Lung (tissue), 12 donors: ENCODE data around the gene EPHB1. TPM values are rescaled to one million over a fixed set of nuclear protein-coding genes. Genes with fewer than 3 reads are reported as not detected.
A peak's percentile ranks its signal among the peaks of the same experiment; 100 is the strongest.

ENCODE experiments used
- ATAC-seq: fragments of 200-7000 bp; cut with Tn5 transposase; one replicate; pipeline ENCODE4 v1.9.1; 2020; ENCODE audit warnings: moderate number of reproducible peaks; ENCODE audit not compliant: insufficient read depth, low FRiP score
- DNase-seq, 3 donors: peaks; one replicate each; pipeline ENCODE4 v3.0.0-alpha.2; 2013 to 2017
- H3K27ac ChIP-seq, 2 donors: one replicate each; pipeline ENCODE4 v1.5.1; 2013; ENCODE audit warnings: mild to moderate bottlenecking in 2 of 2, moderate library complexity in 2 of 2, control low read depth in 1 of 2, inconsistent platforms in 1 of 2, low read depth in 1 of 2, low read length in 1 of 2
- H3K27me3 ChIP-seq, 3 donors: one replicate each; pipeline ENCODE4 v1.5.1; 2013; ENCODE audit warnings: low read length in 2 of 3; ENCODE audit not compliant: control insufficient read depth in 3 of 3, insufficient read depth in 3 of 3
- H3K36me3 ChIP-seq, 4 donors: one replicate each; pipeline ENCODE4 v1.5.1; 2013; ENCODE audit warnings: low read length in 4 of 4, mild to moderate bottlenecking in 1 of 4, moderate library complexity in 1 of 4; ENCODE audit not compliant: control insufficient read depth in 4 of 4, insufficient read depth in 4 of 4
- H3K4me1 ChIP-seq, 5 donors: one replicate each; pipeline ENCODE4 v1.5.1; 2013; ENCODE audit warnings: low read length in 5 of 5, mild to moderate bottlenecking in 2 of 5, moderate library complexity in 1 of 5; ENCODE audit not compliant: control insufficient read depth in 5 of 5, insufficient read depth in 5 of 5
- H3K4me3 ChIP-seq: one replicate; pipeline ENCODE4 v1.5.1; 2013; ENCODE audit warnings: mild to moderate bottlenecking, control low read depth, moderate library complexity
- H3K9ac ChIP-seq, 2 donors: one replicate each; pipeline ENCODE4 v1.5.1; 2013; ENCODE audit warnings: low read length in 2 of 2, control low read depth in 1 of 2; ENCODE audit not compliant: insufficient read depth in 1 of 2
- H3K9me3 ChIP-seq, 4 donors: one replicate each; pipeline ENCODE4 v1.5.1; 2013; ENCODE audit warnings: low read length in 3 of 4, mild to moderate bottlenecking in 1 of 4, moderate library complexity in 1 of 4; ENCODE audit not compliant: control insufficient read depth in 4 of 4, insufficient read depth in 3 of 4
- CTCF ChIP-seq: IDR thresholded peaks from 2 replicates; pipeline ENCODE4 v1.5.1; 2012; ENCODE audit warnings: mild to moderate bottlenecking; ENCODE audit errors: control extremely low read depth, extremely low read depth
- WGBS, 2 donors: extraction: QIAGEN DNeasy Blood & Tissue Kit; methylation state at CpG; one replicate each; pipeline ENCODE4 v1.1.7; 2013; 5-methylcytosine and 5-hydroxymethylcytosine counted together
- polyA plus RNA-seq, 2 donors: library from polyadenylated mRNA; stranded (reverse); fragments of 200-250 nt; gene quantifications; one replicate each; pipeline ENCODE4 v1.2.1, GENCODE V29; 2013
- total RNA-seq, 2 donors: library from RNA; depleted of rRNA in 1 of 2; stranded (reverse); fragments of >200 nt in 1 of 2; gene quantifications; one replicate each; pipeline ENCODE4 v1.2.1, GENCODE V29; 2014 to 2021
- donor health status: control.
- donor health status: control.
- donor health status: Bipolar disorder and iron deficiency.
- donor health status: healthy.
- donor health status: DM: yes; HTN: yes; CAD: no.

The EPHB1 gene
- total and polyA plus RNA-seq, 4 donors = 0.30 to 6.3 (median 2.1) TPM

DNA sequence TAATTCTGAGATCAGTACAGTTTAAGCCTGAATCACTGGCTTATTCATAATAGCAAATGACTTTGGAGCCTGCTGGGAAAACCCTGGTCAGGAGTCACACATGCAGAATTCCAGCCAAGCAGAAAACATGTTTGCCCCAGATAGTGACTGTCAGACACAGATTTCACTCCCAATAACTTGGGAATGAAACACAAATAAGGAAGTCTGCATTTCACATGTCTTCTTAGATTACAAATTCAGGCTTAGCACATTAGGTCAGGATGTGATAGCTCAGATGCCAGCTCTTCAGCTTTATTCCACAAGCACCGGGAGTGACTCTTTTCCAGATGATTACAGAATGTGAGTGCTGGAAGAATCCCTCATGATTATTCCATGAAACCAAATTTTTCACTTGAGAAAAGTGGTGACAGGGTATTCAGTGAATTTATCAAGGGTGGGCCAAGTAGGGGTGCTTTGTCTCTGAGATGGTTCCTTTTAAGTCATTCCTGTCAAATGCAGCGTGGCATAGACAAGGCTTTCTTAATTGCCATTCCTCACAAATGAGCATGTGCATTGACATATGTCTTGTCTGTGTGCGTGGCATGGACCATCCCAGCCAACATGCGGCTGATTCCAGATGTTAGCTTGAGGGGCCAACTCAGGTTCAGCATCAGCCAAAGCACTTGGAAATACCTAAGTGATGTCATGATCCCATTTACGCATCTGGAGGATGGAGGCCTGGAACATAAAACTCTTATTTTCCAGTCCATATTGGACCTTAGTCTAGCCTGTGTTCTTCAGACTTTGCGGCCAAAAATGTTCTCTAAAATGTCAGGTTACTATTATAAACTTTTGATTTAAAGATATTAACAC lies 191.0 kb downstream of the EPHB1 start:
- Histone ChIP-seq H3K9me3 (no peaks in the 10 kb centered on the region), H3K36me3 (no peaks in the 10 kb centered on the region), H3K27ac (no peak overlapping the region), H3K4me3 (no peak overlapping the region), H3K4me1 (no peaks in the 10 kb centered on the region), H3K9ac (no peak overlapping the region), H3K27me3 (no peaks in the 10 kb centered on the region)
- WGBS, 2 donors = 62 to 69% methylated on average over 6 of the region's 6 CpGs
- no peak for TF ChIP-seq CTCF
- no peak for ATAC-seq
- peak in 2 of 3 donors; percentile 1 to 5 for DNase-seq

- no peaks in the 10 kb centered on the region for H3K9me3 ChIP-seq
- no peak overlapping the region for H3K9ac ChIP-seq
- H3K27me3 ChIP-seq = no peaks in the 10 kb centered on the region
- ATAC-seq = no peak
- TF ChIP-seq CTCF = no peak
- 77 to 78% methylated on average over 2 of the region's 2 CpGs for WGBS, 2 donors
- DNase-seq = no peak
- no peak overlapping the region for H3K27ac ChIP-seq
- H3K4me1 ChIP-seq = no peaks in the 10 kb centered on the region
- no peak overlapping the region for H3K4me3 ChIP-seq
- no peaks in the 10 kb centered on the region for H3K36me3 ChIP-seq
These were observed 193.6 kb downstream of the EPHB1 start for GRCh38 chr3:134988666-134989065.

DNA sequence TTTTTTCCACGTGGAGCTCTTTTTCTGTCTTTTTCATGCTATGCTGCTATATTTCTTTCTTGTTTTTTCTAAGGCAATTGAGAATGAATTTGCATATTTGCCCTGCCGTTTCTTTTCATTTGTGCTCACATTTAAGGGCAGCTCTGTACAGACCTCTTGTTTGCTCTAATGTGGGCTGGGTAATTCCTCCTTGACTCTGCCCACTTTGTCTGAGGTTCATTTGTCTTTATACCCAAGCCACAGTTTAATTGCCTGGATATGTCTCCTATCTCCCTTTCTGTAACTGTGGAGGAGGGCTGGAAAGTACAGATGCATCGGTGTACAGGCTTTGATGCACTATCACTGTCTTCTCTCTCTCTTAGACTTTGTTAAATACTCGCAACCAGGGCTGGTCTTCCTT lies 195.9 kb downstream of the EPHB1 start:
- Histone ChIP-seq H3K9ac (no peak overlapping the region), H3K4me3 (no peak overlapping the region), H3K36me3 (no peaks in the 10 kb centered on the region), H3K27me3 (no peaks in the 10 kb centered on the region), H3K9me3 (no peaks in the 10 kb centered on the region), H3K4me1 (no peaks in the 10 kb centered on the region), H3K27ac (no peak overlapping the region)
- TF ChIP-seq CTCF = no peak
- 60 to 66% methylated on average over 4 of the region's 4 CpGs for WGBS, 2 donors
- no peak for ATAC-seq
- DNase-seq = no peak
